Transverse colon (tissue), 4 donors: Measurements from ENCODE around the gene FAM180A. TPM values are rescaled to one million over a fixed set of nuclear protein-coding genes. Genes with fewer than 3 reads are reported as not detected.

ENCODE experiments used
- DNase-seq: peaks from one replicate; pipeline ENCODE4 v3.0.0-alpha.2; 2019
- H3K27ac ChIP-seq, 4 donors: fragments of 200-600 bp; sonication (generic); 2 replicates each; pipeline ENCODE4 v1.5.1; 2016 to 2018; ENCODE audit warnings: inconsistent platforms in 4 of 4
- H3K27me3 ChIP-seq: fragments of 200-600 bp; sonication (generic); 2 replicates; pipeline ENCODE4 v1.5.1; 2017; ENCODE audit warnings: inconsistent platforms
- H3K36me3 ChIP-seq, 4 donors: fragments of 200-600 bp; sonication (generic); 2 replicates each; pipeline ENCODE4 v1.5.1; 2017 to 2019; ENCODE audit warnings: inconsistent platforms in 4 of 4
- H3K4me1 ChIP-seq, 4 donors: fragments of 200-600 bp; sonication (generic); 2 replicates each; pipeline ENCODE4 v1.5.1; 2017 to 2020; ENCODE audit warnings: inconsistent platforms in 4 of 4
- H3K4me3 ChIP-seq, 4 donors: fragments of 200-600 bp; sonication (generic); 1 replicate in 1 of 4; 2 replicates in 3 of 4; pipeline versions ENCODE4 v1.5.1 to v1.6.1; 2017 to 2019; ENCODE audit warnings: inconsistent platforms in 4 of 4
- H3K9me3 ChIP-seq, 2 donors: fragments of 200-600 bp; sonication (generic); 2 replicates each; pipeline ENCODE4 v1.5.1; 2017 to 2019; ENCODE audit warnings: inconsistent platforms in 2 of 2
- CTCF ChIP-seq, 5 experiments: fragments of 200-600 bp in 3 of 5; fragments of 450-650 bp in 2 of 5; sonication (generic) in 3 of 5; IDR thresholded peaks; 1 replicate in 2 of 5; 2 replicates in 3 of 5; pipeline ENCODE4 v1.5.1; 2016 to 2017; ENCODE audit warnings: antibody characterized with exemption in 5 of 5, inconsistent platforms in 3 of 5, mild to moderate bottlenecking in 2 of 5, moderate library complexity in 1 of 5
- EP300 ChIP-seq: sonication (generic); formaldehyde crosslinking; IDR thresholded peaks from one replicate; pipeline ENCODE4 v1.6.1; 2017; ENCODE audit warnings: antibody characterized with exemption, low read depth
- POLR2A ChIP-seq: fragments of 450-650 bp; IDR thresholded peaks from one replicate; pipeline ENCODE4 v1.6.1; 2016; ENCODE audit warnings: antibody characterized with exemption, mild to moderate bottlenecking, moderate library complexity
- POLR2AphosphoS5 ChIP-seq, 3 donors: sonication (generic); formaldehyde crosslinking; IDR thresholded peaks; one replicate each; pipeline ENCODE4 v1.6.1; 2016; ENCODE audit warnings: antibody characterized with exemption in 3 of 3
- WGBS, 2 donors: methylation state at CpG; one replicate each; pipeline ENCODE4 v1.1.5; 2018; ENCODE audit warnings: low coverage in 1 of 2; 5-methylcytosine and 5-hydroxymethylcytosine counted together
- in situ Hi-C, 4 donors: fragments of 200-750 bp; cut with MboI; loops; one replicate each; pipeline versions ENCODE4 v1.15.0 to v1.15.1; 2017; ENCODE audit warnings: low sequenced_read_pairs in 3 of 4, low pct_ligation_motif_present in 1 of 4, low pct_unique_long_range_greater_than_20kb in 1 of 4
- intact Hi-C: fragments of 100-400 bp; cut with DNase I; formaldehyde crosslinking; loops from one replicate; pipeline ENCODE4 v1.15.1; 2023; ENCODE audit warnings: low total_unique reads
- total RNA-seq, 4 donors: library from RNA; depleted of rRNA; stranded (reverse); fragments of >200 nt; gene quantifications; one replicate each; pipeline ENCODE4 v1.1.0, GENCODE V29; 2016

FAM180A gene
- total RNA-seq, 4 donors from 2014 or later, result 1.2 to 3.8 TPM; not detected in 2

GRCh38 chr7:135723411-135723810, 25.2 kb downstream of the FAM180A start:
- Histone ChIP-seq H3K27me3 (no peaks in the 10 kb centered on the region), H3K9me3 (no peaks in the 10 kb centered on the region), H3K27ac (no peak overlapping the region), H3K4me1 (no peaks in the 10 kb centered on the region), H3K4me3 (no peak overlapping the region), H3K36me3 (no peaks in the 10 kb centered on the region)
- WGBS, 2 donors, result 73 to 85% methylated on average over 3 to 7 of the region's 7 CpGs
- in situ Hi-C loops (no loop called here), intact Hi-C loops (no loop called here)
- TF ChIP-seq CTCF (IDR thresholded peaks at IDR 0.05) (no peak), POLR2A (no peak), EP300 (no peak), POLR2AphosphoS5 (IDR thresholded peaks at IDR 0.05) (no peak)
- DNase-seq, result no peak

GRCh38 chr7:135721198-135721820, 27.3 kb downstream of the FAM180A start:
- Histone ChIP-seq H3K4me3 (no peak overlapping the region), H3K9me3 (no peaks in the 10 kb centered on the region), H3K27ac (no peak overlapping the region), H3K4me1 (no peaks in the 10 kb centered on the region), H3K27me3 (no peaks in the 10 kb centered on the region), H3K36me3 (no peaks in the 10 kb centered on the region)
- TF ChIP-seq POLR2AphosphoS5 (IDR thresholded peaks at IDR 0.05) (no peak), CTCF (IDR thresholded peaks at IDR 0.05) (no peak), POLR2A (no peak), EP300 (no peak)
- intact Hi-C loops, result no loop called here
- no peak for DNase-seq
- WGBS, 2 donors, result 96% methylated on average over 21 of the region's 21 CpGs; no CpG with 5 or more reads in 1 of the 2 donors
- in situ Hi-C loops, result no loop called here

GRCh38 chr7:135719688-135720087, 28.9 kb downstream of the FAM180A start:
- Histone ChIP-seq H3K4me1 (no peaks in the 10 kb centered on the region), H3K27me3 (no peaks in the 10 kb centered on the region), H3K36me3 (no peaks in the 10 kb centered on the region), H3K9me3 (no peaks in the 10 kb centered on the region), H3K4me3 (no peak overlapping the region), H3K27ac (no peak overlapping the region)
- WGBS, 2 donors, result 42 to 45% methylated on average over 2 of the region's 2 CpGs
- in situ Hi-C loops, result no loop called here
- no peak for DNase-seq
- TF ChIP-seq EP300 (no peak), POLR2AphosphoS5 (IDR thresholded peaks at IDR 0.05) (no peak), CTCF (IDR thresholded peaks at IDR 0.05) (no peak), POLR2A (no peak)
- intact Hi-C loops, result no loop called here

GRCh38 chr7:135718794-135719437, 29.7 kb downstream of the FAM180A start:
- intact Hi-C loops, result no loop called here
- no peaks in the 10 kb centered on the region for H3K36me3 ChIP-seq
- 71 to 79% methylated on average over 4 to 7 of the region's 7 CpGs for WGBS, 2 donors
- H3K4me1 ChIP-seq, result no peaks in the 10 kb centered on the region
- TF ChIP-seq POLR2A (no peak), CTCF (IDR thresholded peaks at IDR 0.05) (no peak), EP300 (no peak), POLR2AphosphoS5 (IDR thresholded peaks at IDR 0.05) (no peak)
- no peaks in the 10 kb centered on the region for H3K27me3 ChIP-seq
- H3K4me3 ChIP-seq, result no peak overlapping the region
- DNase-seq, result no peak
- in situ Hi-C loops, result no loop called here
- no peak overlapping the region for H3K27ac ChIP-seq
- H3K9me3 ChIP-seq, result no peaks in the 10 kb centered on the region
